Stimulated activated CD8-positive, alpha-beta memory T cell treated with anti-CD3 and anti-CD28 coated beads, Interleukin-2, amount 100 ng/mL, for 48 hours (primary cell): ENCODE results near the gene MEGF11.
"Not testable (repeated sequence)": the region's sequence is repeated elsewhere in the genome, so short reads cannot be mapped to it uniquely, and the experiment has no call there.

ENCODE experiments used
- DNase-seq, 2 donors: peaks; one replicate each; pipeline ENCODE4 v3.0.0-alpha.2; 2020; ENCODE audit warnings: low read depth in 2 of 2

Gene MEGF11

GRCh38 chr15:66275352-66275751 lies 21.8 kb upstream of the MEGF11 start:
- no peak for DNase-seq

- DNase-seq = no peak
Measured at GRCh38 chr15:66270932-66271331, 17.4 kb upstream of the MEGF11 start.

- no peak for DNase-seq
Measured at GRCh38 chr15:66269326-66270090, 16.0 kb upstream of the MEGF11 start.

GRCh38 chr15:66264859-66265513 lies 11.4 kb upstream of the MEGF11 start:
- no peak for DNase-seq

GRCh38 chr15:66262837-66263236 lies 9.3 kb upstream of the MEGF11 start:
- not testable (repeated sequence) for DNase-seq

DNA sequence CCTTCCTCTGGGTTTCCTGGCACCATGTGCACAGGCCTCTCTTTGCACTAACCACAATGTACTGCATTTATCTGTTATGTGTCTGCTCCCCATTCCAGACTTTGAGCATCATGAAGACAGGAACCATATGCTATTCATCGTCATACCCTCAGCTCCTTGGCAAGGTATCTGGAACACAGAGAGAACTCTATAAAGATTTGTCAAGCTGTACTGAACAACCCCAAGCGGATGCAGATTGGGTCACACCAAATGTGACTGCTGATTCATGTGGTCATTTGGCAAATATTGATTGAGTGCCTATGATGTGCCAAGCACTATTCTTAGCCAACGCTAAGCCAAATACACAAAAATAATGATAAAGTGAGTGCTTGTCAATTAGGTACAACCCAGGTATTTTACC lies 7.5 kb upstream of the MEGF11 start:
- DNase-seq = no peak

GRCh38 chr15:66256692-66257091 lies 3.1 kb upstream of the MEGF11 start:
- DNase-seq = no peak

DNA sequence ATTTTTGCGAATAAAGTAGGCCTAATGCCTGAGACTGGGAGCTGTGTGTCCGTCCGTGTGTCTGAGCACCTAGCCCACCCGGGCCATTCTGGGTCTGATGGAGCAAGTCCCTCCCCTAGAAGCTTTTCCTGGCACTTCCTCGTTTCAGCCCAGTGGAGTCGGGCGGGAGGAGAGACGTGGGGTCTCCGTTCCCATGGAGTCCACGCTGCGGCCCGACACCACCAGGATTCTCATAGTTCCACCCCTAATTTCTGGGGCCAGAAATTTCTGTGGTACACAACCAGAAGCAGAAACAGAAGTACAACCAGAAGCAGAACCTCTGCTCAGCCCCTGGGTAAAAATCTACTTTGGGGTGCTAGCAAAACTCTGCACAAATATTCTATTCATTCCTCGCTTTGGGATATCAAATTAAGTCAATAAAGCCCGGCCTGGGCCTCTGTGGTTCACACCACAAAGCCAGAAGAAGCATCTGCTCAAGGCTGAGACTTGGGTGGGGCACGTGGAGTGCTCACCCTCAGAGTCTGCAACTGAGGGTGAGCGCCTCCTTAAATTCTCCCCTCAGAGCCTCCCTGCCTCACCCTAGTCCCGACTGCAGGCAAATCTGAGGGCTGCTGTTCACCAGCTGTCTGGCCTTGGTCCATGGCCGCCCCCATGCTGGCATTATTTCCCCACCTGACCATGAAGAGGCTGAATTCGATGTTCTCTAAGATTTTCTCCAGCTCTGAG lies 1.6 kb upstream of the MEGF11 start:
- DNase-seq = no peak

- no peak for DNase-seq
Measured at GRCh38 chr15:66254089-66254950, 770 bp upstream of the MEGF11 start.

DNA sequence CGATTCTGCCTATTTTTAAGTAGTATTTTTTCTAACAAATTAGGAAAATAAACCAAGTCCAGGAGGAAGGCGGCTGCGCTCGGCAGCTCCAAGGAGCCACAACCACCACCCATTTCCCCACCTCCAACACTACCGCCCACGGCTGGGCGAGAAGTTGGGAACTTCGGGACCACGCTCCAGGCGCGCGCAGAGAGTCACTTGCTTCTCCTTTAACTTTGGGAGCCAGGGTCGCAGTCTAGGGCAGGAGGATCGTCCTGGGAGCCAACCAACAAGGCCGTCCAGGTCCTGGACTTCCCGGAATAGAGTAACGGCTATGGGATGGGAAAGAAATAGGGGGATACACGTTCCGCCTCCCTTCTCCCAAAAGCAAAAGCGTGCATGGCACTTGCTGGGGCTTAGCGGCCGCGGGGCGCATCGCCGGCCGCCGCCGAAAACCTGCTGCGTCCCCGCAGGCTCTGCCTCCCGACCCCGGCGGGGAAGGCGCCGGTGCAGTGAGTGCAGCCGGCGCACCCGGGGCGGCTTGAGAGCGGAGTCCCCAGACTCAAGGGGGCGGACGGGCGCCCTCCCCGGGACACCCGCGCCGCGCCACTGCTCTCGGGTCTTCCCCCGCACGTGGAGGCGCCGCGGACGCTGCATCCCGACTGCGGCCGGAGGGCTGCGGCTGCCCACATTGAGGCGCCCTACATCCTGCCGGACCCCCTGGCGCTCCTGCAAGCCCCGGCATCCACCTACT lies 699 bp downstream of the MEGF11 start:
- DNase-seq = no peak

- DNase-seq = peak; percentile 33 to 46
Measured at GRCh38 chr15:66251790-66252684, 1.5 kb downstream of the MEGF11 start.

DNA sequence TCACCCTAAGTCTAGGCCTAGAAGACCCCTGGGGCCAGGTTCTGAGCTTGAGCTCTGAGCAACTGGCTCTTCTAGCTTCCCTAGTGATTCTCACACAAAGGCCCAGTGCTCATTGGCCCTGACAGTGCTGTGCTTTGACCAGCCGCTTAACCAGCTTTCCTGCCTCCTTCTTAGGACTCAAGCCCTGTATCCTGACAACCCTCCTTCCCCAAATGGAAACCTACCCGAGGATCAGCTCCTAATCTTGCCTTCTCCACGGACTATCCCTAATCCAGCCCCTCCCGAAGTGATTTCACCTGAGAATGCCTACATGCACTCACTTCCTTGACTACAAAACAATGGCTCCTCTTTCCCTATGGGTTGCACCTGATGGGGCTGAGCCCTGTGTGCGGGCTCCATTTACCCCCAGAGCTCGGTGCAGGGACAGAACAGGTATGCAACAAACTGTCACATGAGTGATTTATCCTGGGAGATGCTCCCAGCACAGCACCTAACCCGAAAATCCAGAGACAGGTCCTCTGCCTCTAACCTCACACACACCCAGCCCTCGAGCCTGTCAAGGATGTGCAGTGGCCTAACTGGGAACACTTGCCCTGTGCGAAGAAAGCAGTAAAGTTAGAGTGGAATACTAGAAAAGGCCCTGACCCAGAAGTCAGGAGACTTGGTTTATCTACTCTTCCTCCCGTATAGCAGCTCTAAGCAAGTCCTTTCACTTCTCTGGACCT lies 2.3 kb downstream of the MEGF11 start:
- DNase-seq = no peak

- DNase-seq = no peak
Measured at GRCh38 chr15:66249605-66250174, 3.9 kb downstream of the MEGF11 start.

GRCh38 chr15:66246937-66247336 lies 6.6 kb downstream of the MEGF11 start:
- DNase-seq = no peak

GRCh38 chr15:66245832-66246231 lies 7.7 kb downstream of the MEGF11 start:
- DNase-seq = not testable (repeated sequence)

GRCh38 chr15:66241908-66242285 lies 11.7 kb downstream of the MEGF11 start:
- no peak for DNase-seq

DNA sequence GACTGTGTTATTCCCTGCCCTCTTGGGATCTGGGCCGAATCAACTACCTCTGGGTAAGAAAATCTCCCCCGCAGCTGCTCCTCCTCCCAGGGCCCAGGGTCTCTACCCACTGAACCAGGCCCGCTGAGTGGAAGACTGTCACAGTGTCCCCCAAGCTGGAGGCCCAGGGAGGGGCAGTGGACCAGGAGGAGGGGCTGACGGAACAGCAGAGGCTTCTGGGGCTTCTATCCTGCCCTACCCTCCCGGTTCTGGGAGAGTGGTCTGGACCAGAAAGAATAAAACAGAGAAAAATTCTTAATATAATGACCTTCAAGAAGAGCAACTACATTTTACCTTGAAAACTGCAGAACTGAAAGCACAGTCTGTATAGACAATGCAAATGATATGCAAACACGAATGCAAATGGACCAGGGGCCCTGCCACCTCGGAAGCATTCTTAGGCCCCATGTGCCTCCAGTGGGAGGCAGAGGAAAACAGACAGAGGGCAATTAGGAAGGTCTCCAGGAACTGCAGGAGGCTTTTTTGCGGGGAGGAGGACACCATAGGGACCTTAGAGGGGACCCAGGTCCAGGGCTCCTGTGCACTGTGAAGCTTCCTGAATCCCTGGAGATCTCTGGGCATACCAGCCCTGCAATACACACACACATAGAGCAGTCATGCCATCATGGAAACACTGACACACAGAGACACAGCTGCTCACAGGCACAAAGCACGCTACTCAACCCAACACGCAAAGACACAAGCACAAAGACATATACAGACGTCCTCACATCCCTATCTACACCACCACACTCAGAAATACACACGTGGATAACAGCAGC lies 12.3 kb downstream of the MEGF11 start:
- no peak for DNase-seq

- DNase-seq = no peak
Measured at GRCh38 chr15:66240240-66240794, 13.2 kb downstream of the MEGF11 start.
